ENCODE measurements around the gene TUBB8B.
"Not testable (repeated sequence)": the region's sequence is repeated elsewhere in the genome, so short reads cannot be mapped to it uniquely, and the experiment has no call there.

The TUBB8B gene

GRCh38 chr18:13177-13576 is 36.2 kb downstream of the TUBB8B start:
- DNase-seq (ENCODE audit: low read depth in 1 of 2, low spot score in 1 of 2): not testable (repeated sequence)

GRCh38 chr18:12773-13172 is 36.6 kb downstream of the TUBB8B start:
- not testable (repeated sequence) for DNase-seq (ENCODE audit: low read depth in 1 of 2, low spot score in 1 of 2)

GRCh38 chr18:11383-12274 is 37.8 kb downstream of the TUBB8B start:
- not testable (repeated sequence) for DNase-seq (ENCODE audit: low read depth in 1 of 2, low spot score in 1 of 2)

- not testable (repeated sequence) for DNase-seq (ENCODE audit: low read depth in 1 of 2, low spot score in 1 of 2)
Measured at GRCh38 chr18:10624-11184, 38.7 kb downstream of the TUBB8B start.

- not testable (repeated sequence) for DNase-seq (ENCODE audit: low read depth in 1 of 2, low spot score in 1 of 2)
Measured at GRCh38 chr18:9937-10336, 39.5 kb downstream of the TUBB8B start.
